ENCODE results near the gene MBOAT1.

The MBOAT1 gene

DNA sequence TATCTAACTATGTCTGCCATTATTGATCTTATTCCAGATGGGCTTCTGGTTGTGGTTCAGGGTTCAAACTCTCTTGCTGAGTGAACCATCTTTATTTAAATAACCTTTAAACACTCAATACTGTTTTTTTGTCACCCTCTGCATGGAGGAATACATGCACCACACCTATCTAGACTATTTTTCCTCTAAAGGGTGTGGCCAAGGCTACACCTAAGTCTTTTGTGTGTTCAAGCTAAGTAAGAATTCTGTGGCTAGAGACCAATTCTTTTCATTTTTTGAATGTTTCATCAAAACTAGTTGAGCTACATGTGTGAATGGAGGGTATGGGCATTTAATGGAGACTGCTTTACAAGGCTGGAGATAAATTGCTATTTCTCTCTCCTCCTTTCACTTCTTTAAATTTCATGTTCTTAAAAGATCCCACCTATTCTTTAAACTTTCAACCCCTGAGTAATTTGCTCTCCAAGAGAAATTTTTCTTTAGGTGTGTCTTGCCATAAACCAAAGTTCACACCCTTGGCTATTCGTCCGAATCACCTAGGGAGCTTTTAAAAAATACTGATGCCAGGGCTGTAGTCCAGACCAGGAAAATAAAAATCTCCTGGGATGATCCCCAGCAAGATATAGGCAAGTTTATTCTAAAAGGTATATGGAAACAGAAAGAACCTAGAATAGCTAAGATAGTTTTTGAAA lies 24.8 kb upstream of the MBOAT1 start:
- no peak for DNase-seq
- TF ChIP-seq, protein P1, sequence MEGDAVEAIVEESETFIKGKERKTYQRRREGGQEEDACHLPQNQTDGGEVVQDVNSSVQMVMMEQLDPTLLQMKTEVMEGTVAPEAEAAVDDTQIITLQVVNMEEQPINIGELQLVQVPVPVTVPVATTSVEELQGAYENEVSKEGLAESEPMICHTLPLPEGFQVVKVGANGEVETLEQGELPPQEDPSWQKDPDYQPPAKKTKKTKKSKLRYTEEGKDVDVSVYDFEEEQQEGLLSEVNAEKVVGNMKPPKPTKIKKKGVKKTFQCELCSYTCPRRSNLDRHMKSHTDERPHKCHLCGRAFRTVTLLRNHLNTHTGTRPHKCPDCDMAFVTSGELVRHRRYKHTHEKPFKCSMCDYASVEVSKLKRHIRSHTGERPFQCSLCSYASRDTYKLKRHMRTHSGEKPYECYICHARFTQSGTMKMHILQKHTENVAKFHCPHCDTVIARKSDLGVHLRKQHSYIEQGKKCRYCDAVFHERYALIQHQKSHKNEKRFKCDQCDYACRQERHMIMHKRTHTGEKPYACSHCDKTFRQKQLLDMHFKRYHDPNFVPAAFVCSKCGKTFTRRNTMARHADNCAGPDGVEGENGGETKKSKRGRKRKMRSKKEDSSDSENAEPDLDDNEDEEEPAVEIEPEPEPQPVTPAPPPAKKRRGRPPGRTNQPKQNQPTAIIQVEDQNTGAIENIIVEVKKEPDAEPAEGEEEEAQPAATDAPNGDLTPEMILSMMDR (IDR thresholded peaks at IDR 0.05) = no peak
- H3K27ac ChIP-seq = no peak overlapping the region
- no peaks in the 10 kb centered on the region for H3K36me3 ChIP-seq
- no peak overlapping the region for H3K4me3 ChIP-seq
- H3K27me3 ChIP-seq = peaks cover 0 to 5% of the 10 kb centered on the region in 2 donors
- intact Hi-C loops (cut with DNase I; ENCODE audit: low total_unique reads) = no loop called here
- no peaks in the 10 kb centered on the region for H3K9me3 ChIP-seq
- no peaks in the 10 kb centered on the region for H3K4me1 ChIP-seq

DNA sequence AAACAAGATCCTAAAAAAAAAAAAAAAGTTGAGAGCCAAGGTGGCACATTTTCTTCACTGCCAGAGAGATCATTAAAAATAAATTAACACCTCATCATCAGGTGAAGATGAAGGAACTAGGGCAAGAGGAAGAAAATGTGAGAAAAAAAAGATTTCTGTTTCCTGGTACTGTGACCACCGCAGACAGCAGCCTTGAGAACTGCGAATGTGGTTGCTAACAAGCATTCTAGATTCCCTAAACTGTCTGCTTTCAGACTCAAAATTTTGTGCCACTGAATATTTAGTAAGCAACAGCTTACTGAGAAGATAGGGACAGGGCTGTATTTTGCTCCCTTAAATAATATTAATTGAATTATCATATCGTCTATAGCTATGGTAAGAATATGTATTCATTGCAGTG lies 24.1 kb upstream of the MBOAT1 start:
- intact Hi-C loops (cut with DNase I; ENCODE audit: low total_unique reads) = no loop called here
- peaks cover 0 to 5% of the 10 kb centered on the region in 2 donors for H3K27me3 ChIP-seq
- no peaks in the 10 kb centered on the region for H3K4me1 ChIP-seq
- no peak overlapping the region for H3K27ac ChIP-seq
- H3K36me3 ChIP-seq = no peaks in the 10 kb centered on the region
- DNase-seq = no peak
- TF ChIP-seq, protein P1 (IDR thresholded peaks at IDR 0.05) = no peak
- no peaks in the 10 kb centered on the region for H3K9me3 ChIP-seq
- H3K4me3 ChIP-seq = no peak overlapping the region

DNA sequence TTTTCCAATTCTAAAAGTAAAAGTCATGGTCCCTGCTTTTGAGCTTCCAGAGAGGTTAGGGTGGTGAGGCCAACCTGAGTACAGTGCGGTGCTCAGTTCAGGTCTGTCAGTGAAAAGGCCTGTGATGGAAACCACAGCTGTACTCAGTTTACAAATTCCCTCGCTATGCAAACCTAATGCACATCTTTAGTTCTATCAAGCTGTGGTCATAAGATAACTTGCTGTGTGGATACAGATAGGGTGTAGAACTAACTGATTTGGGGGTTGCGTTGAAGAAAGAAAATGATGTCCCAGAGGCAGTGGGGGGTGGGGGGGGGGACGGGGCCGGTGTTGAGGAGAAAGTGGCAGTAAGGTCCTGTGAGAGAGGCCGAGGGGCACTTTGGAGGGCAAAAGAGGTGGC lies 22.8 kb upstream of the MBOAT1 start:
- Histone ChIP-seq H3K4me1 (no peaks in the 10 kb centered on the region), H3K36me3 (no peaks in the 10 kb centered on the region), H3K27ac (no peak overlapping the region), H3K9me3 (no peaks in the 10 kb centered on the region), H3K4me3 (no peak overlapping the region), H3K27me3 (peaks cover 0 to 5% of the 10 kb centered on the region in 2 donors)
- no peak for DNase-seq
- intact Hi-C loops (cut with DNase I; ENCODE audit: low total_unique reads) = no loop called here
- TF ChIP-seq, protein P1 (IDR thresholded peaks at IDR 0.05) = no peak

DNA sequence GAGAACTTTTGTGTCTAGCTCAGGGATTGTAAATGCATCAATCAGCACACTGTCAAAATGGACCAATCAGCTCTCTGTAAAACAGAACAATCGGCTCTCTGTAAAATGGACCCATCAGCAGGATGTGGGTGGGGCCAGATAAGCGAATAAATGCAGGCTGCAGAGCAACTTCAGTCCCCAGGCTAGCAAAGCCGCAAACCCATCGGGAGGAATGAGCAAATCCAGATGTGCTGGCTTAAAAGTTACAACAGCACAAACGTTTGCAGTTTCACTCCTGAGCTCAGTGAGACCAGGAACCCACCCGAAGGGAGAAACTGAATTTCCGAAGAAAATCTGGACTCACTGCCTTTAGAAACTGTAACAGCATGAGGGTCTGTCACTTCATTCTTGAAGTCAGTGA lies 21.9 kb upstream of the MBOAT1 start:
- DNase-seq = no peak
- Histone ChIP-seq H3K36me3 (no peaks in the 10 kb centered on the region), H3K4me3 (no peak overlapping the region), H3K27ac (no peak overlapping the region), H3K9me3 (no peaks in the 10 kb centered on the region), H3K27me3 (peaks cover 0 to 5% of the 10 kb centered on the region in 2 donors), H3K4me1 (no peaks in the 10 kb centered on the region)
- TF ChIP-seq, protein P1 (IDR thresholded peaks at IDR 0.05) = no peak
- intact Hi-C loops (cut with DNase I; ENCODE audit: low total_unique reads) = no loop called here

DNA sequence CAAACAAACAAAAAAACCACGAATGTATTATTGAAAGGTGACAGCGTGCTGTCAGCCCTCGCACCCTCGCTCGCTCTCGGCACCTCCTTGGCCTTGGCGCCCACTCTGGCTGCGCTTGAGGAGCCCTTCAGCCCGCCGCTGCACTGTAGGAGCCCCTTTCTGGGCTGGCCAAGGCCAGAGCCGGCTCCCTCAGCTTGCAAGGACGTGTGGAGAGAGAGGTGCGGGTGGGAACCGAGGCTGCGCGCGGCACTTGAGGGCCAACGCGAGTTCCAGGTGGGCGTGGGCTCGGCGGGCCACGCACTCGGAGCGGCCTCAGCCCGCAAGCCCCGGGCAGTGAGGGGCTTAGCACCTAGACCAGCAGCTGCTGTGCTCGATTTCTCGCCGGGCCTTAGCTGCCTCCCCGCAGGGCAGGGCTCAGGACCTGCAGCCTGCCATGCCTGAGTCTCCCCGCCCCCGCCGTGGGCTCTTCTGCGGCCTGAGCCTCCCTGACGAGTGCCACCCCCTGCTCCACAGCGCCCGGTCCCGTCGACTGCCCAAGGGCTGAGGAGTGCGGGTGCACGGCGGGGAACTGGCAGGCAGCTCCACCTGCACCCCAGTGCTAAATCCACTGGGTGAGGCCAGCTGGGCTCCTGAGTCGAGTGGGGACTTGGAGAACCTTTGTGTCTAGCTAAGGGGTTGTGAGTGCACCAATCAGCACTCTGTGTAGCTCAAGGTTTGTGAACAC lies 20.9 kb upstream of the MBOAT1 start:
- Histone ChIP-seq H3K4me1 (no peaks in the 10 kb centered on the region), H3K9me3 (no peaks in the 10 kb centered on the region), H3K4me3 (no peak overlapping the region), H3K36me3 (no peaks in the 10 kb centered on the region), H3K27ac (no peak overlapping the region), H3K27me3 (peaks cover 0 to 5% of the 10 kb centered on the region in 2 donors)
- intact Hi-C loops (cut with DNase I; ENCODE audit: low total_unique reads) = no loop called here
- TF ChIP-seq, protein P1 (IDR thresholded peaks at IDR 0.05) = no peak
- DNase-seq = no peak

All from tibial artery (tissue), 4 donors.